IMR-90 (cell line): ENCODE data around the gene STRIP1. TPM values are rescaled to one million over a fixed set of nuclear protein-coding genes. Genes with fewer than 3 reads are reported as not detected.

Source experiments
- ATAC-seq: fragments of 200-7000 bp; cut with Tn5 transposase; 2 replicates; pipeline ENCODE4 v1.9.1; 2020; ENCODE audit warnings: low read depth, mild to moderate bottlenecking, moderate library complexity
- BruUV-seq: library from RNA; stranded (reverse); fragments of 400-500 nt; replicated peaks from 2 replicates; lab custom pipeline; 2021; lab: Mats Ljungman, UMichigan
- CTCF ChIA-PET: fragments of 300-600 bp; formaldehyde crosslinking; extraction: SDS; loops from one replicate; lab custom pipeline; 2021; ENCODE audit warnings: antibody characterized with exemption; lab: Yijun Ruan, JAX
- POLR2A ChIA-PET: fragments of 300-600 bp; sonication (Branson Sonifier 250); formaldehyde crosslinking; loops from one replicate; lab custom pipeline; 2022; ENCODE audit warnings: antibody characterized with exemption; ENCODE audit not compliant: unreplicated experiment; lab: Charles Lee
- DNase-seq: peaks from one replicate; pipeline ENCODE4 v3.0.0; 2013
- H2AFZ ChIP-seq: replicated peaks from 2 replicates; pipeline ENCODE3; 2013; ENCODE audit warnings: low read length, mild to moderate bottlenecking; ENCODE audit not compliant: poor library complexity
- H2AK5ac ChIP-seq: 2 replicates; pipeline ENCODE4 v1.6.1; 2013; ENCODE audit warnings: low read depth, low read length, inconsistent platforms
- H2AK9ac ChIP-seq: replicated peaks from 2 replicates; pipeline ENCODE3; 2013; ENCODE audit warnings: mild to moderate bottlenecking, low read depth, low read length, moderate library complexity; ENCODE audit not compliant: poor library complexity
- H2BK120ac ChIP-seq: 2 replicates; pipeline ENCODE4 v1.6.1; 2013; ENCODE audit warnings: low read depth, low read length, inconsistent platforms
- H2BK15ac ChIP-seq: 3 replicates; pipeline ENCODE4 v1.6.1; 2013; ENCODE audit warnings: low read depth, low read length, inconsistent platforms
- H2BK20ac ChIP-seq: 2 replicates; pipeline ENCODE4 v1.6.1; 2013; ENCODE audit warnings: low read depth, mild to moderate bottlenecking, inconsistent platforms, low read length, moderate library complexity
- H2BK5ac ChIP-seq: 2 replicates; pipeline ENCODE4 v1.6.1; 2013; ENCODE audit warnings: mild to moderate bottlenecking, low read depth, low read length, inconsistent platforms; ENCODE audit not compliant: poor library complexity, severe bottlenecking
- H3K14ac ChIP-seq: replicated peaks from 2 replicates; pipeline ENCODE4 v1.6.1; 2013; ENCODE audit warnings: low read depth, low read length, inconsistent platforms
- H3K18ac ChIP-seq: 2 replicates; pipeline ENCODE4 v1.6.1; 2013; ENCODE audit warnings: low read depth, low read length, control low read depth
- H3K23ac ChIP-seq: 2 replicates; pipeline ENCODE4 v1.6.1; 2013; ENCODE audit warnings: low read depth, low read length, inconsistent platforms
- H3K27ac ChIP-seq: 2 replicates; pipeline ENCODE4 v1.5.1; 2013; ENCODE audit warnings: mild to moderate bottlenecking, control low read depth, low read length; ENCODE audit not compliant: insufficient read depth
- H3K27me3 ChIP-seq: 2 replicates; pipeline ENCODE4 v1.6.1; 2013; ENCODE audit warnings: low read length; ENCODE audit not compliant: control insufficient read depth, insufficient read depth
- H3K36me3 ChIP-seq: 2 replicates; pipeline ENCODE4 v1.6.1; 2013; ENCODE audit warnings: low read length, mixed read lengths; ENCODE audit not compliant: control insufficient read depth, insufficient read depth
- H3K4ac ChIP-seq: 2 replicates; pipeline ENCODE4 v1.6.1; 2013; ENCODE audit warnings: low read depth, low read length, inconsistent platforms
- H3K4me1 ChIP-seq: 2 replicates; pipeline ENCODE4 v1.6.1; 2013; ENCODE audit warnings: low read length, mixed read lengths; ENCODE audit not compliant: control insufficient read depth, insufficient read depth
- H3K4me2 ChIP-seq: 2 replicates; pipeline ENCODE4 v1.6.1; 2013; ENCODE audit warnings: low read depth, mild to moderate bottlenecking, control low read depth, low read length, moderate library complexity
- H3K4me3 ChIP-seq: 2 replicates; pipeline ENCODE4 v1.5.1; 2013; ENCODE audit warnings: low read depth, mild to moderate bottlenecking, control low read depth, low read length, moderate library complexity; ENCODE audit not compliant: insufficient read depth
- H3K56ac ChIP-seq: 2 replicates; pipeline ENCODE4 v1.6.1; 2013; ENCODE audit warnings: low read length, inconsistent platforms; ENCODE audit not compliant: insufficient read depth; ENCODE audit errors: extremely low read depth
- H3K79me1 ChIP-seq, 2 experiments: 2 replicates each; pipeline ENCODE4 v1.6.1; 2013; ENCODE audit warnings: low read length in 2 of 2, inconsistent platforms in 1 of 2, low read depth in 1 of 2
- H3K9ac ChIP-seq: 2 replicates; pipeline ENCODE4 v1.6.1; 2013; ENCODE audit warnings: low read depth, low read length, control low read depth
- H3K9me1 ChIP-seq: 2 replicates; pipeline ENCODE4 v1.6.1; 2013; ENCODE audit warnings: low read length, inconsistent platforms; ENCODE audit not compliant: insufficient read depth
- H3K9me3 ChIP-seq: 2 replicates; pipeline ENCODE4 v1.6.1; 2013; ENCODE audit warnings: low read length; ENCODE audit not compliant: control insufficient read depth, insufficient read depth
- H4K20me1 ChIP-seq: 2 replicates; pipeline ENCODE4 v1.6.1; 2013; ENCODE audit warnings: low read length, inconsistent platforms; ENCODE audit not compliant: insufficient read depth
- H4K5ac ChIP-seq: 2 replicates; pipeline ENCODE4 v1.6.1; 2013; ENCODE audit warnings: mild to moderate bottlenecking, low read depth, low read length, control low read depth
- H4K8ac ChIP-seq, 2 experiments: 2 replicates each; pipeline ENCODE4 v1.6.1; 2013; ENCODE audit warnings: low read depth in 2 of 2, low read length in 2 of 2, control low read depth in 1 of 2, inconsistent platforms in 1 of 2
- H4K91ac ChIP-seq: 2 replicates; pipeline ENCODE4 v1.6.1; 2013; ENCODE audit warnings: low read depth, low read length, inconsistent platforms; ENCODE audit not compliant: insufficient read depth
- CHD1 ChIP-seq: IDR thresholded peaks from 2 replicates; pipeline ENCODE4 v1.6.1; 2012; ENCODE audit warnings: low read depth, low read length, improper control_type of control experiment
- MAZ ChIP-seq: IDR thresholded peaks from 2 replicates; pipeline ENCODE4 v1.6.1; 2012; ENCODE audit warnings: low read depth, mild to moderate bottlenecking, low read length, improper control_type of control experiment, moderate library complexity, borderline replicate concordance
- RAD21 ChIP-seq: IDR thresholded peaks from 2 replicates; pipeline ENCODE4 v1.6.1; 2012; ENCODE audit warnings: low read length, improper control_type of control experiment
- RFX5 ChIP-seq: IDR thresholded peaks from 2 replicates; pipeline ENCODE4 v1.8.0; 2012; ENCODE audit warnings: low read depth, mild to moderate bottlenecking, low read length, moderate library complexity
- SMC3 ChIP-seq: fragments of 150-350 bp; IDR thresholded peaks from 2 replicates; pipeline ENCODE4 v1.6.1; 2016; ENCODE audit warnings: low read depth, mild to moderate bottlenecking, antibody characterized with exemption, low read length, moderate library complexity
- USF2 ChIP-seq: fragments of 150-350 bp; IDR thresholded peaks from 2 replicates; pipeline ENCODE4 v1.6.1; 2017; ENCODE audit warnings: mild to moderate bottlenecking, antibody characterized with exemption, low read length, low read depth
- WGBS, 2 experiments: methylation state at CpG; one replicate each; pipeline versions ENCODE4 v1.1.5 to v1.1.7; 2013; ENCODE audit warnings: missing lambda C conversion rate in 2 of 2; ENCODE audit not compliant: insufficient read length in 1 of 2; ENCODE audit errors: extremely low coverage in 2 of 2; 5-methylcytosine and 5-hydroxymethylcytosine counted together
- dilution Hi-C: fragments of 300-500 bp; cut with HindIII; formaldehyde crosslinking; loops from one replicate; pipeline ENCODE4 v1.14.3; 2018; ENCODE audit warnings: low sequenced_read_pairs; ENCODE audit not compliant: unreplicated experiment
- in situ Hi-C: fragments of 300-500 bp; cut with MboI; formaldehyde crosslinking; loops from 3 replicates; pipeline ENCODE4 v1.14.3; 2019; ENCODE audit warnings: low sequenced_read_pairs, inconsistent platforms, mixed read lengths
- intact Hi-C: fragments of 100-400 bp; cut with micrococcal nuclease; formaldehyde crosslinking; loops from 2 replicates; pipeline ENCODE4 v1.10.0; 2022
- polyA plus RNA-seq, 3 experiments: library from polyadenylated mRNA; depleted of rRNA; stranded (reverse); fragments of >200 nt; gene quantifications; 2 replicates each; pipeline ENCODE4 v1.2.3, GENCODE V29; 2012; ENCODE audit warnings: low replicate concordance in 1 of 3
- total RNA-seq: library from RNA; depleted of rRNA; stranded (reverse); fragments of >200 nt; gene quantifications from 2 replicates; pipeline ENCODE4 v1.2.3, GENCODE V29; 2012

STRIP1 gene
- total and polyA plus RNA-seq, 2 of the 4 experiments (the other 2 are of a cell fraction) = 30.4 to 33.5 TPM

GRCh38 chr1:110059133-110059863, 24.9 kb downstream of the STRIP1 start:
- peaks cover 23% of the 10 kb centered on the region for H3K4me1 ChIP-seq
- no peak overlapping the region for H3K4ac ChIP-seq
- in situ Hi-C loops (no loop called here), intact Hi-C loops (loop anchor here (10.0 kb wide), 1 partner anchor 256 kb away; no protein-coding TSS in a partner anchor), dilution Hi-C loops (no loop called here)
- H2BK120ac ChIP-seq = no peak overlapping the region
- H2AFZ ChIP-seq = no peak overlapping the region
- no peak overlapping the region for H3K27ac ChIP-seq
- no peak overlapping the region for H3K23ac ChIP-seq
- no peak for ATAC-seq
- H3K18ac ChIP-seq = no peak overlapping the region
- H3K4me3 ChIP-seq = no peak overlapping the region
- no peak overlapping the region for H2BK5ac ChIP-seq
- no peak overlapping the region for H2BK15ac ChIP-seq
- no peak overlapping the region for H3K14ac ChIP-seq
- H2AK9ac ChIP-seq = no peak overlapping the region
- POLR2A ChIA-PET = no interaction called here
- H3K9me1 ChIP-seq = peaks cover 14% of the 10 kb centered on the region
- no peaks in the 10 kb centered on the region for H3K9me3 ChIP-seq
- CTCF ChIA-PET = interaction anchor here (0.6 to 1.4 kb wide), 2 partner anchors 8 to 18 kb away, joined by 3 read pairs; no protein-coding TSS in a partner anchor
- no peak overlapping the region for H2AK5ac ChIP-seq
- no CpG with 5 or more reads among the region's 6 CpGs for WGBS, 2 experiments
- H4K91ac ChIP-seq = no peak overlapping the region
- no peak overlapping the region for H3K56ac ChIP-seq
- peaks cover 0 to 26% of the 10 kb centered on the region in 2 experiments; a peak in 3 of 4 replicates for H3K79me1 ChIP-seq
- H3K9ac ChIP-seq = no peak overlapping the region
- H3K27me3 ChIP-seq = no peaks in the 10 kb centered on the region
- H3K4me2 ChIP-seq = no peak overlapping the region
- no TSS peak for BruUV-seq
- no peak for TF ChIP-seq SMC3
- no peak for TF ChIP-seq MAZ
- no peak for TF ChIP-seq CHD1
- no peak for TF ChIP-seq RAD21
- TF ChIP-seq RFX5 = no peak
- no peak for TF ChIP-seq USF2
- no peak overlapping the region for H4K8ac ChIP-seq
- peaks cover 37% of the 10 kb centered on the region for H3K36me3 ChIP-seq
- no peak overlapping the region for H2BK20ac ChIP-seq
- DNase-seq = peak; percentile 24
- H4K5ac ChIP-seq = no peak overlapping the region
- H4K20me1 ChIP-seq = peaks cover 14% of the 10 kb centered on the region; the same call in 1 of the 2 replicates
